Esophagus (tissue), 2 donors: Measurements from ENCODE around the gene ZNF582. TPM values are rescaled to one million over a fixed set of nuclear protein-coding genes. Genes with fewer than 3 reads are reported as not detected.

Experiments
- H3K27ac ChIP-seq, 2 donors: one replicate each; pipeline ENCODE4 v1.5.1; 2013; ENCODE audit warnings: low read depth in 2 of 2, mild to moderate bottlenecking in 2 of 2, inconsistent platforms in 1 of 2, low read length in 1 of 2, moderate library complexity in 1 of 2
- H3K27me3 ChIP-seq, 2 donors: one replicate each; pipeline ENCODE4 v1.6.1; 2013; ENCODE audit warnings: low read length in 2 of 2, control low read depth in 1 of 2, mild to moderate bottlenecking in 1 of 2; ENCODE audit not compliant: insufficient read depth in 2 of 2, control insufficient read depth in 1 of 2
- H3K36me3 ChIP-seq, 2 donors: one replicate each; pipeline ENCODE4 v1.6.1; 2013; ENCODE audit warnings: low read length in 1 of 2; ENCODE audit not compliant: control insufficient read depth in 2 of 2, insufficient read depth in 2 of 2
- H3K4me1 ChIP-seq, 2 donors: one replicate each; pipeline ENCODE4 v1.6.1; 2013; ENCODE audit warnings: low read length in 1 of 2; ENCODE audit not compliant: control insufficient read depth in 2 of 2, insufficient read depth in 2 of 2
- H3K4me3 ChIP-seq, 2 donors: one replicate each; pipeline ENCODE4 v1.5.1; 2013; ENCODE audit warnings: low read length in 2 of 2, mild to moderate bottlenecking in 2 of 2, low read depth in 1 of 2, moderate library complexity in 1 of 2
- H3K9me3 ChIP-seq, 2 donors: one replicate each; pipeline ENCODE4 v1.6.1; 2013; ENCODE audit warnings: mild to moderate bottlenecking in 2 of 2, low read depth in 1 of 2, low read length in 1 of 2, moderate library complexity in 1 of 2; ENCODE audit not compliant: control insufficient read depth in 2 of 2, insufficient read depth in 1 of 2
- WGBS, 2 donors: extraction: QIAGEN DNeasy Blood & Tissue Kit; methylation state at CpG; one replicate each; pipeline ENCODE4 v1.1.7; 2013; 5-methylcytosine and 5-hydroxymethylcytosine counted together
- polyA plus RNA-seq, 2 donors: library from polyadenylated mRNA; stranded (reverse); fragments of 200-250 nt; gene quantifications; one replicate each; pipeline ENCODE4 v1.2.3, GENCODE V29; 2013
- donor health status: healthy with polysubstance abuse.
- donor health status: Bipolar disorder and iron deficiency.

ZNF582 gene
- polyA plus RNA-seq, result 1 to 10 TPM in 1 of 2 donors, under 1 TPM in 1; 0.86 to 1.1 TPM

DNA sequence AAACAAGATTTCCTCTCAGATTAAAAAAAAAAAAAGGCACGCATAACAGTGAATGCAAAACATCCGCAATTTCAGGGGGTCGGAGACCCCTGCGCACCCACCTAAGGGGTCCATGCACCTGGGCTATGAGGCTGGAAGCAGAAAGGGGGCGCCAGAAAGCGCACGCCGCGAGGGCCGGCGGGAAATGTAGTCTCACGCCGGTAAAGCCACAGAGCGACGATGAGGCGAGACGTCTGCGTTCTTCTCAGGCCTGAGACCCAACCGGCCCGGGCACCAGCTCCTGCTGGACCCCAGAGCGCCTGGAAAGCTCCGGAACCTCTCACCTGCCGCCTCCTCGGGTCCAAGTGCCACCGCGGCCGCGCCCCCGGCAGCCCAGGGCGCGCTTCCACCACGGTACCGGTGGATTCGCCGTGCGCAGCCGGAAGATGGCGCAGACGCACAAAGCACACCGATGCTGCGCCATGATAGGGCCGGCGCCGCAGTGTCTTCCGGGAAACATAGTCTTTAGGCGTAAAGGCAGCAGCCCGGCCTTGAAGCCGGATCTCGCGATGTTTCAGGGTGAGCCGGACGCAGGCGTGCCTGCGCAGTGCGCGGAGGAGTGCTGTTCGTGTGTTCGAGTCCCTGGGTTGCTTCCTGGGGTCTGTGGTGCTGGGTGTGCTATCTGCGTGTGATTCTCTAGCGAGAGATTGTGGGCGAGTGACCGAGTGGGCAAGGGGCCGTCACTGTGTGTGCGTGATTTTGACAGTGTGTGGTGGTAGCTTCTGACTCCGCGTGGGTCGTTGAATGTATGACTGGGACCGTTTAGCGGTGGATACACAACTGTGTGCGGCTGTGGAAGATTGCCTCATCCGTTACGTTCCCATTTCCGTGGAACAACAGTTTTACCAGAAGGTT, at the start of gene ZNF582:
ZNF582 (minus strand) TSS at position 416 of the 894 bp plus-strand sequence. CDS start 1,782 bp downstream, outside the sequence.
- no peaks in the 10 kb centered on the region for H3K27me3 ChIP-seq
- H3K9me3 ChIP-seq, result peaks cover 2 to 18% of the 10 kb centered on the region in 2 donors
- H3K4me3 ChIP-seq, result peak within 1 kb of the TSS; percentile 64 to 74
- H3K4me1 ChIP-seq, result no peaks in the 10 kb centered on the region
- 2 to 3% methylated on average over 73 of the region's 73 CpGs for WGBS, 2 donors
- peaks cover 4 to 6% of the 10 kb centered on the region in 2 donors for H3K36me3 ChIP-seq
- peak within 1 kb of the TSS; percentile 87 to 91 for H3K27ac ChIP-seq

DNA sequence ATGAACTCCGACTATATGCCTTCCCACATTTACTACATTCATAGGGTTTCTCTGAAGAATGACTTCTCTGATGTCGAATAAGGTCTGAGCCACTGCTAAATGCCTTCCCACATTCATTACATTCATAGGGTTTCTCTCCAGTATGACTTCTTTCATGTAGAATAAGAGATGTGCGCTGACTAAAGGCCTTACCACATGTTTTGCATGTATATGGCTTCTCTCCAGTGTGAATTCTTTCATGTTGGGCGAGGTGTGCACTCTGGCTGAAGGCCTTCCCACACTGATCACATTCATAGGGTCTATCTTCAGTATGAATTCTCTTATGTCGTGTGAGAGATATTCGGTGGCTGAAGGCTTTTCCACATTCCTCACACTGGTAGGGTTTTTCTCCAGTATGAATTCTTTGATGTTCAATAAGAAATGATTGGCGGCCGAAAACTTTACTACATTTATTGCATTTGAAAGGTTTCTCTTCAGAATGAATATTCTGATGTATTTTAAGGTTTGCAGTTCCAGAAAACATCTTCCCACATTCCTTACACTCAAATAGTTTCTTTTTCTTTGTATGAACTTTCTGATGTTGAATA, 48.0 kb upstream of the ZNF582 start:
- Histone ChIP-seq H3K27ac (no peak overlapping the region), H3K9me3 (peaks cover 6 to 14% of the 10 kb centered on the region in 2 donors), H3K36me3 (no peaks in the 10 kb centered on the region), H3K4me3 (no peak overlapping the region), H3K4me1 (no peaks in the 10 kb centered on the region), H3K27me3 (no peaks in the 10 kb centered on the region)
- 92 to 96% methylated on average over 8 of the region's 8 CpGs for WGBS, 2 donors

DNA sequence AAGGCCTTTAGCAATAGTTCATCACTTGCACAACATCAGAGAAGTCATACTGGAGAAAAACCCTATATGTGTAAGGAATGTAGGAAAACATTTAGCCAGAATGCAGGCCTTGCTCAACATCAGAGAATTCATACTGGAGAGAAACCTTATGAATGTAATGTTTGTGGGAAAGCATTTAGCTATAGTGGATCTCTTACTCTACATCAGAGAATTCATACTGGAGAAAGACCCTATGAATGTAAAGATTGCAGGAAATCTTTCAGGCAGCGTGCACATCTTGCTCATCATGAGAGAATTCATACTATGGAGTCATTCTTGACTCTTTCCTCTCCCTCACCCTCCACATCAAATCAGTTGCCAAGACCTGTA, 30.6 kb upstream of the ZNF582 start:
- no peaks in the 10 kb centered on the region for H3K27me3 ChIP-seq
- H3K4me1 ChIP-seq, result no peaks in the 10 kb centered on the region
- no peak overlapping the region for H3K4me3 ChIP-seq
- no peak overlapping the region for H3K27ac ChIP-seq
- 94 to 100% methylated on average over 1 of the region's 1 CpG for WGBS, 2 donors
- no peaks in the 10 kb centered on the region for H3K36me3 ChIP-seq
- peaks cover 6 to 7% of the 10 kb centered on the region in 2 donors for H3K9me3 ChIP-seq

DNA sequence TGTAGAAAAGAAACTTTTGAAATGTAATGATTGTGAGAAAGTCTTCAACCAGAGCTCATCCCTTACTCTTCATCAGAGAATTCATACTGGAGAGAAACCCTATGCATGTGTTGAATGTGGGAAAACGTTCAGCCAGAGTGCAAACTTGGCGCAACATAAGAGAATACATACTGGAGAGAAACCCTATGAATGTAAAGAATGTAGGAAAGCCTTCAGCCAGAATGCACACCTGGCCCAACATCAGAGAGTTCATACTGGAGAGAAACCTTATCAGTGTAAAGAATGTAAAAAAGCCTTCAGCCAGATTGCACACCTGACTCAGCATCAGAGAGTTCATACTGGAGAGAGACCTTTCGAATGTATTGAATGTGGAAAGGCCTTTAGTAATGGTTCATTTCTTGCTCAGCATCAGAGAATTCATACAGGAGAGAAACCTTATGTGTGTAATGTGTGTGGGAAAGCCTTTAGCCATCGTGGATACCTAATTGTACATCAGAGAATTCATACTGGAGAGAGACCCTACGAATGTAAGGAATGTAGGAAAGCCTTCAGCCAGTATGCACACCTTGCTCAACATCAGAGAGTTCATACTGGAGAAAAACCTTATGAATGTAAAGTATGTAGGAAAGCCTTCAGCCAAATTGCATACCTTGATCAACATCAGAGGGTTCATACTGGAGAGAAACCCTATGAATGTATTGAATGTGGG, 30.1 kb upstream of the ZNF582 start:
- Histone ChIP-seq H3K27ac (no peak overlapping the region), H3K4me3 (no peak overlapping the region), H3K4me1 (no peaks in the 10 kb centered on the region), H3K27me3 (no peaks in the 10 kb centered on the region), H3K9me3 (peaks cover 6 to 7% of the 10 kb centered on the region in 2 donors), H3K36me3 (no peaks in the 10 kb centered on the region)
- WGBS, 2 donors, result 94 to 95% methylated on average over 5 of the region's 5 CpGs

DNA sequence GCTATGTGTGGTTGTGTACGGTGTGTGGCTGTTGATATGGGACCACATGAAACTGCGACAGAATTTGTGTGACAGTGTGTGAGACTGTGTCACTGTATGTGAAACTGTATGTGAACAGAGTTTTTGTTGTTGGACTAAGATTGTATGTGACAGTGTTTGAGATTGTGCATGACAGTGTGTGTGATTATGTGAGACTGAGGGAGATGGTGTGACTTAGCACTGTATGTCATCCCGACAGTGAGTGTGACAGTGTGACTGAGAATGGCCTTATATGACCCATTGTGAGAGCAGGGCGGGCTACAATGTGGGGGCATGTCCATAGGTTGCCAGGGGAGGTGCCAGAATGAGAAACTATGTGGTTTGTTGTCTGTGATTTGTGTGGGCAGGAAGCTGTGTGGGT, 11.7 kb upstream of the ZNF582 start:
- no peak overlapping the region for H3K4me3 ChIP-seq
- WGBS, 2 donors, result 92 to 95% methylated on average over 4 of the region's 4 CpGs
- peaks cover 4% of the 10 kb centered on the region in 2 donors for H3K36me3 ChIP-seq
- H3K27me3 ChIP-seq, result no peaks in the 10 kb centered on the region
- no peak overlapping the region for H3K27ac ChIP-seq
- peaks cover 3 to 6% of the 10 kb centered on the region in 2 donors for H3K4me1 ChIP-seq
- peaks cover 3 to 6% of the 10 kb centered on the region in 2 donors for H3K9me3 ChIP-seq

DNA sequence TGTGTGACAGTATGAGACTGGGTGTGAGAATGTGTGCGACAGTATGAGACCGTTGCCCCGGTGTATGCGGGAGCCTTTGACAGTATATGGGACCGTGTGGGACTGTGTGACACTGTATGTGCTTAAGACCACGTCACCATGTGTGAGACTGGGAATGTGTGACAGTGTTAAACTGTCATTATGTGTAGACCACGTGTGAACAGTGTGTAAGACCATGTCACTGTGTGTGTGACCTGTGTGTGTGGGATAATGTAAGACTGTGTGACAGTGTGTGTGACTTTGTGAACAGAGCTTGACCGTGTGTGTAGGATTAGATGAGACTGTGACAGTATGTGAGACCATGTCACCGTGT, 11.3 kb upstream of the ZNF582 start:
- Histone ChIP-seq H3K27ac (no peak overlapping the region), H3K9me3 (peaks cover 3 to 6% of the 10 kb centered on the region in 2 donors), H3K27me3 (no peaks in the 10 kb centered on the region), H3K36me3 (peaks cover 4% of the 10 kb centered on the region in 2 donors), H3K4me1 (peaks cover 3 to 6% of the 10 kb centered on the region in 2 donors), H3K4me3 (peak overlapping the region; percentile 74 to 80)
- WGBS, 2 donors, result 55 to 64% methylated on average over 9 of the region's 9 CpGs

DNA sequence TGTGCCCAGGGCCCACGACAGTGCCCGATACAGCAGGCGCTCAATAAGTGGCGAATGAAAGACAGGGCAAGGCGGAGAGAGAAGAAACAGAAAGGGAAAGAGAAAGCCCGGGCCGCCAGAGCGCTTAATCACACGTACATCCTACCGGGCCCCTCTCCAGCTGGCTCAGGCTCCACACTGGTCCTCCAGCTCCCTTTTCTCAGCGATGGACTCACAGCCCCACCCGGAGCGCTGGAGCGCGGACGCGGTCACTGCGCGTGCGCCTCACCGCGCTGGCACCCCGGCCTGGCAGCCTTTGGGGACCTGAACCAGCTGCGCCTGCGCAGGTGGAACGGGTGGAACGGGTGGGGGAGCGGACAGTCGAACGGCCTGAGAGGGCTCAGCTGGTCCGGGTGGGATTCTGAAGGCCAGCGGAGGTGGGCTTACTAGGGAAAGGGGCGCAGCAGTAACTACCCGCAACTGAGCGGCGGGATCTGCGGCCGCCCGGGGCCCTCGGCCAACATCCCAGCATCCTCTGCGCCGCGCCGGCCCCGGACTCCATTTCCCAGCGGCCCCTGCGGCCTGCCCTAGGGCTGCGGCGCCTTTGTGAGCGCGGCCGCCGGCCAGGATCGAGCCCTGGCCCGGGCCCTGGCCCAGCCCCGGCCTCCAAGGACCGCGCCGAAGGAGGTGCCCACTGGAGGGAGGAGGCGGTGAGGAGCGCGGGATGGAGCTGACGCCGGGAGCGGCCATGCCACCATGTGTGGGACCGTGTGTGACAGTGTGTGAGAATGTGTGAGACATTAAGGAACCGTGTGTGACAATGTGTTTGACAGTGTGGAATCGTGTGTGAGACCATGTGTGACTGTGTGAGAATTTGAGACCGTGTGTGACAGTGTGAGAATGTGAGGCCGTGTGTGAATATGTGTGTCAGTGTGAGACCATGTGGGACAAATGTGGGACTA, 10.7 kb upstream of the ZNF582 start, which contains the start of gene ZNF583:
ZNF583 (plus strand) TSS at position 569 of the 941 bp plus-strand sequence. CDS start 2,783 bp downstream, outside the sequence.
- peak within 1 kb of the TSS; percentile 91 to 97 for H3K27ac ChIP-seq
- peaks cover 4% of the 10 kb centered on the region in 2 donors for H3K36me3 ChIP-seq

DNA sequence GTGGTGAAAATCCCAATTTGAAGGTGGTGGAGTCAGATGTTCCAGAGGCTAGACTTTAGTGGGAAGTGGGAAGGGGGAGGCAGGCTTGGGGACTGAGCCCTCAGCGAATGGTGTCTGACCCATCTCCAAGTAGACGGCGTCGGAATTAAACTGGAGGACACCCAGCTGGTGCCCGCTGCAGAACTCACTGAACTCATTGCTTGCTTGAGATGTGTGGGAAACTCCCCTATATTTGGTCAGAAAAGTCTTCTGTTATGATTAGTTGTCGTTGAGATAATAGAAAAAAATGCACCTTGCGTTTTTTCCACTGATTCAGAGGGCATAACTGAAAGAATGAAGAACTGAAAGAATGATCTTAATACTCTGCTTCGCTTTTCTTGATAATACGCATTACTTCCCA, 9.9 kb upstream of the ZNF582 start:
- H3K27ac ChIP-seq, result peak overlapping the region; percentile 91 to 97
- peaks cover 3 to 6% of the 10 kb centered on the region in 2 donors for H3K9me3 ChIP-seq
- H3K4me1 ChIP-seq, result peaks cover 3 to 6% of the 10 kb centered on the region in 2 donors
- H3K4me3 ChIP-seq, result peak overlapping the region; percentile 74 to 80
- 19 to 20% methylated on average over 9 of the region's 9 CpGs for WGBS, 2 donors
- H3K27me3 ChIP-seq, result no peaks in the 10 kb centered on the region
- peaks cover 0 to 1% of the 10 kb centered on the region in 2 donors for H3K36me3 ChIP-seq

More for the DNA sequence above, 10.7 kb upstream of the ZNF582 start, which contains the start of gene ZNF583:
- Histone ChIP-seq H3K9me3 (peaks cover 3 to 6% of the 10 kb centered on the region in 2 donors), H3K27me3 (no peaks in the 10 kb centered on the region), H3K4me1 (peaks cover 3 to 6% of the 10 kb centered on the region in 2 donors), H3K4me3 (peak within 1 kb of the TSS; percentile 74 to 80)
- 1% methylated on average over 63 to 70 of the region's 70 CpGs for WGBS, 2 donors
